Head of caudate nucleus (tissue), 42 donors: ENCODE results near the gene LPCAT2.

Source experiments
- DNase-seq, 42 donors: peaks; one replicate each; pipeline versions ENCODE4 v3.0.0 to v3.0.0-alpha.2; 2020 to 2021; ENCODE audit warnings: mixed read lengths in 7 of 42
- intact Hi-C: fragments of 100-400 bp; cut with DNase I; formaldehyde crosslinking; loops from one replicate; pipeline ENCODE4 v1.15.0; 2022

Gene LPCAT2

DNA sequence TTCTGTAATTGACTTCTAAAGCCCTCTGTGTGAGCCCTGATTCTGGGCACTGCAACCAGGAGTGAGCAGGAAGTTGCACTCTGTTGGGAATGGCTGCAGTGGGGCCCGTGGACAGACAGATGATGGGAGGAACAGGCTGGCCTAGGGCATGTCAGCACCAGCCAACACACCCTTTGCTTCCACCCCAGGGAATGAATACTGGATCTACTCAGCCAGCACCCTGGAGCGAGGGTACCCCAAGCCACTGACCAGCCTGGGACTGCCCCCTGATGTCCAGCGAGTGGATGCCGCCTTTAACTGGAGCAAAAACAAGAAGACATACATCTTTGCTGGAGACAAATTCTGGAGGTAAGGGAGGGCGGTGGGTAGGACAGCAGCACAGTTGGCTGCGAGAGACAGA, 10.8 kb upstream of the LPCAT2 start:
- intact Hi-C loops, result loop anchor here (10.0 kb wide), 1 partner anchor 207 kb away; no protein-coding TSS in a partner anchor
- peak in 2 of 42 donors; percentile 35 to 44 for DNase-seq

DNA sequence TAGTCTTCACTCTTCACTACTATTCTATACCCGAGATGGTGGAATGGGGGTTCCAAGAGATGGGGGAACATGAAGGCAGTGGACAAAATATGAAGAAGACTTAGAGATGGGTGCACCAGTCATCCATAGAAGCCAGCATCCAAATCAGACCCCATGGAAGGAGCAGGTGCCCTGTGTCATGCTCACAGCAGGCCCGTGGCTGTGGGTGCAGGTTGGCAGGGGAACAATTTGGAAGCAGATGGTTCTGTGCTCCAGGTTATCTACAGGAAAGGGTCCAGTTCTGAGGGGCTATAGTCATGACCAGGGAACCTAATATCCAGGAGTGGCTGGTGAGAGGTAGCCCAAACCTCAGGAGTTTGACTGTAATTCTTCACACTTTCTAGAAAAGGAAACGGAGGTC, 9.6 kb upstream of the LPCAT2 start:
- DNase-seq, result peak in 3 of 42 donors; percentile 6 to 22 (median 16)
- intact Hi-C loops, result loop anchor here (10.0 kb wide), 1 partner anchor 206 kb away; no protein-coding TSS in a partner anchor

DNA sequence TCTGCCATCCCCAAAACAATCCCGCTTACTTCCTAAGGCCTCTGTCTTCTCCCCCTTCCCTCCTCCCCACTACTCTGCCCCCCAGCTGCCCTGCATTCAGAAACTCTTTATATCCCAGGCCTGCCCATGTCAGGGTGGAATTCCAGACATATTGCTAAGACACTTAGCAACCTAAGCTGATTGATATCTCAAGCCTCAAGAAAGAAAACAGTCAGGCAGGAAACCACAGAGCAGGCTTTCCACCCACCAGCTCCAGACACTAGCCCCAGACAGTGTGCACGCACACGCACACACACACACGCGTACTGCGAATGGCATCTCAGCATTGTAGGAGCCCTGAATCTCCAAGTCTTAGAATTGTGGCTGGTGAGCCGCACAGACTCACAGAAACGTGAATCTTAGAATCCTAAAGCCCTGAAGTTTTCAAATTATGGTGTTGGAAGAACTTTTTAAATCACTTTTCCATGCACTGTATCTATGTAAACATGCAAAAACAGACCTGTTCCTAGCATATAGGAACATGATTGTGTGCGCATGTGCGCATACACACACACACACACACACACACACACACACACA, 8.8 kb upstream of the LPCAT2 start:
- peak in 11 of 42 donors; percentile 29 to 59 (median 44) for DNase-seq
- intact Hi-C loops, result loop anchor here (10.0 kb wide), 1 partner anchor 205 kb away; no protein-coding TSS in a partner anchor

DNA sequence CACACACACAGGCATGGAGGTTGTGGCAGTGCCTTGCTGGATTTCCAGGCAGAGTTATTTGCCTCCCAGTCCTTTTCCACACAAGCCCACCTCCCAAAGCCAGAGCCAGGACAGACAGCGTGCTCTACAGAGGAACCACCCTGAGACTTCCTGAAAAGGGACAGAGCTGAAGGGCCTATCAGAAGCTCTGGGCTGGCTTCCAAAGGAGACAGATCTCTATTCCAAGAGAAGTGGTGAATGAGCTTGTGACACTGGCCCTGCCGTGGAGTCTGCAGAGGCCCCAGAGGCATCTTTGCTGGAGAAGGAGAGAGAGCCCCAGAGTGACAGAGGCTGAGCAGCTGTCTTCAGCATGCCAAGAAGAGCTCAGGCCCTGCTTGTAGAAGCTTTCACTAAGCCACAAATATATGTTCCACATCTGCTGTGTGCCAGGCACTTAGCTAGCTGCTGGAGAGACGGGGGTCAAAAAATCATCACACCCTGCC, 8.3 kb upstream of the LPCAT2 start:
- intact Hi-C loops, result no loop called here
- DNase-seq, result peak in 39 of 42 donors; percentile 27 to 83 (median 64)

DNA sequence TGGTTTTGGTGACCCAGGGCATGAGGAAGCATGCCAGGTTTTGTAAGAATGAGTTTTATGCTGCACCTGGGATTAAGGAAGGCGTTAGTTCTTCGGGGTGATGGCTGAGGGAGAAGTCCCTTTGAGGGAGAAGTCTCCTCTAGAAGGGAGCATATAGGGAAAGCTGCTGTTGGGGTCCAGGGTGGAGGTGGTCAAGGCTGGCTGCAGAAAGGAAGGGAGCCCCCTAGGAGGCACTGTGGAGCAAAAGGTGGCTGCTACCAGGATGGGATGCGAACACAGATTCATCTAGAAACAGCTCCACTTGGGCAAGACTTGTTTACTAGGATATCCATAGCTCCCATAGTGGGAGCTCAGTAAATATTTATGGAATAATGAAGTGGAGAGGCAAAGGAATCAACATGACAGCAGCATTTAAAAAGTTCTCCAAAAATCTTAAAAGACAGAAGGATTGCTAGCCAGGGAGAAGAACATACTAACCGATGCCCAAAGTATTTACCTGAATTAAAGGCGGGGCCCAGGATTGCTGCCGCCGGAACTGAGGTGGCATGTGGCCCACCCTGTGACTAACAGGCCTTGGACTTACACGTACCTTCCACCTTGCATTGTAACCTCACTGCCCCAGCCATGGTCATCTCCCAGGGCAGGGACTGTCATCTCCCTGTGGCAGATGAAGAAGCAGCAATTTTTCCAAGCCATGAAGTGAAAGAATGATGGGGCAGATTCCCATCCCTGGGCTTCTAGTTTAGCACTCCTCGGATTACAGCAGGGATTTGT, 7.1 kb upstream of the LPCAT2 start:
- peak in 2 of 42 donors; percentile 34 to 40 for DNase-seq
- intact Hi-C loops, result no loop called here

DNA sequence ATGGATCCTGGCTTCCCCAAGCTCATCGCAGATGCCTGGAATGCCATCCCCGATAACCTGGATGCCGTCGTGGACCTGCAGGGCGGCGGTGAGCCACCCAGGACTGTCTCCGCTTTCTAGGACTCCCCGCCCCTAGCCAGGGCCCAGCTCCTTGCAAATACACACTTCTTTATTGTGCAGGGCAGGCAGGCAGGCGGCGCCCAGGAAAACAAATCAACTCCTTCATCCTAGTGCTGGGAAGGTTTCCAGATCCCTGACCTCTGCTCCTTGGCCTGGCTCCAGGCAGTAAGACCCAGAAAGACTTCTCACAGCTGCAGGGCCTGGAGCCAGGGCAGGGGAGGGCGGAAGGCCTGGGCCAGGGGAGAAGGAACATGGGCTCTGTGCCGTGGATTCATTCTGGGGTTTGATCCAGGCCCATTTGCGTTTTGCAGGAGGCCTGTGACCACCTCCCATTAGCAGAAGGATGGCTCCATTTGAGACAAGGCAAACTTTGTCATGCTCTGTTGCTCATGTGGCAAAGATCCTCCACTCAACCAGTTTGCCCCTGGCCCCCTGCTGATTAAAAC, 6.0 kb upstream of the LPCAT2 start:
- peak; percentile 84 to 98 (median 94) for DNase-seq

GRCh38 chr16:55503726-55504550, 4.9 kb upstream of the LPCAT2 start:
- DNase-seq, result peak in 1 of 42 donors; percentile 25

More for the DNA sequence above, 6.0 kb upstream of the LPCAT2 start:
- intact Hi-C loops, result no loop called here

GRCh38 chr16:55505333-55506015, 3.4 kb upstream of the LPCAT2 start:
- peak in 1 of 42 donors; percentile 30 for DNase-seq
- intact Hi-C loops, result no loop called here

More at GRCh38 chr16:55503726-55504550, 4.9 kb upstream of the LPCAT2 start:
- intact Hi-C loops, result no loop called here

DNA sequence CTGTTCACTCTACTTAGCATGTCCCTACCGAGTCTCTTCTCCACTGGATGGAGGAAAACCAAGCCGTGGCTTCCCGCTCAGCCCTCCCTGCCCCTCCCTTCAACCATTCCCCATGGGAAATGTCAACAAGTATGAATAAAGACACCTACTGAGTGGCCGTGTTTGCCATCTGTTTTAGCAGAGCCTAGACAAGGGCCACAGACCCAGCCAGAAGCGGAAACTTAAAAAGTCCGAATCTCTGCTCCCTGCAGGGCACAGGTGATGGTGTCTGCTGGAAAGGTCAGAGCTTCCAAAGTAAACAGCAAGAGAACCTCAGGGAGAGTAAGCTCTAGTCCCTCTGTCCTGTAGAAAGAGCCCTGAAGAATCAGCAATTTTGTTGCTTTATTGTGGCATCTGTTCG, 2.8 kb upstream of the LPCAT2 start:
- intact Hi-C loops, result no loop called here
- DNase-seq, result peak in 1 of 42 donors; percentile 29

DNA sequence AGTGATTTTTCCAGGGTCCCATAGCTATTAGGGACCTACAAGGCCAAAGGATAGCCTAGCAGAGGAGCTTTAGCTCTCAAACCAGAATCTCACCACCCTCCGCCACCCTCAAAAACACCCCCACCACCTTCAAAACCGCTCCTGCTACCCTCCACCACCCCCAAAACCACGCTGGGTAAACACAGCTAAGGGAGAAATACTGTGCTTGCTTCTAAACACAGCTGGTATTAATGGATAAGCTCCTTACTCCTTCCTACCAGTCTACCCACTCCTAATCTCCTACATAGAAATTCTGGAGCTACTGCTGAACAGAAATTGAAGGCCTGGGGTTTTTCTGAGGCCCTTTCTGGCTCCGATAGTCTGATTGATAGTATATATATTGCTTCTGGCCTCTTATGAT, 2.2 kb upstream of the LPCAT2 start:
- intact Hi-C loops, result no loop called here
- DNase-seq, result no peak

DNA sequence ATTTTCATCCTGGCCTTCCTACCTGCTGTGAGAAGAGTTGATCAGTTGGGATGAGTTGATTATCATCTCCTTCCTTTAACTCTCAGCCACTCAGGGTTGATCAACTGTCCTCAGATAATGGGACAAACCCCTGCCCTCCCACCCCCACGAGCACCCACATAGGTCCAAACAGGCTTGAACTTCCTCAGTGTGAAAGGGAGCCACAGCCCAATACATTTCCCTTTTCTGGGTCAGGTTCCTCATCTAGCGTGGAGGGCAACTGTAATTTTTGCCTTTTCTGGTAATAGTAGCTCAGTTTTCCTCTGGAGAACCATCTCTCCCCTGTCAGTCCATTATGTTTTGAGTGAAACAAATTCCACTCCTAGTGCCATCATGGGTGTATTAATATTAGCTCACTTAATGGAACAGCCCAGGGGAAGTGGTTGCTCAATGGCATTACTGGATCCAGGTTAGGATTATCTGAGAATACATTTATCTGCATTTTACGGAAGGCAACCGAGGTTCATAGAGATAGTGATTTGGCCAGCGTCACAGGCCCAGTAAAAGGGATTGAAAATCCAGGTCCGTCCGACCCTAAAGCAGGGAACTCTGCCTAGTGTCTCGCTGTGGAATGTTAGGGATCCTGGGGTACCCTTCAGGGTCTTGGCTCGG, 476 bp upstream of the LPCAT2 start:
- intact Hi-C loops, result no loop called here
- no peak for DNase-seq

- intact Hi-C loops, result no loop called here
- no peak for DNase-seq
Observed at GRCh38 chr16:55510185-55510805, 1.4 kb downstream of the LPCAT2 start.

DNA sequence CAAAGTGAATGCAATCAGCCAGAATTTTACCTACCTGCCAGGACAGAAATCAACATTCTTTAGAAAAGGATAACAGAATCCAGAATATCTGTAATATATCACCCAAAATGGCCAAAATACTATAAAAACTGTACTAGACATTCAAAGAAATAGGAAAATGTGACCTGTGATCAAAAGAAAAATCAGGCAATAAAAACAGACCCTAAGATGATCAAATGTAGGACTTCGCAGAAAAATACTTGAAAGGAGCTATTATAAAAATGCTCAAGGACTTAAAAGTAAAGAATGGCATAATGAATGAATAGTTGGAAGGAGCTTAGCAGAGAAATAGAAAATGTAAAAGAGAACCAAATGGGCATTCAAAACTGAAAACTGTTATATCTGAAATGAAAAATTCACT, 4.1 kb downstream of the LPCAT2 start:
- DNase-seq, result no peak
- intact Hi-C loops, result no loop called here

DNA sequence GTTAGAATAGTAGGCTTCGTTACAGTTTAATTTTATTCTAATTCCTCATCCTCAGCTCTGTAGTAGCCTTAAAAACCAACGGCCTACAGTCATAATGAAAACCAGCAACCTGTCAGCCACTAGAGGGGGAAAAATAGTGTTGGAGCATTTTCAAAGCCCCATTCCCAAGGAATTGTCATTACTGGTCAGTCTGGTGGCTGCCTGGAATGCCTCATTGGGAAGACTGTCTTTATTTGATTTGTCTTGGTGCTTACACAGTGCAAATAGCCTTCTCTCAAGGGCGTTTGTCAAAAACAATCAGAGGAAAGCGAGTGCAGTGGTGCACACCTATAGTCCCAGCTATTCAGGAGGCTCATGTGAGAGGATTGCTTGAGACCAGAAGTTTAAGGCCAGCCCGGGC, 4.7 kb downstream of the LPCAT2 start:
- no peak for DNase-seq
- intact Hi-C loops, result no loop called here

GRCh38 chr16:55515111-55515510, 6.2 kb downstream of the LPCAT2 start:
- intact Hi-C loops, result no loop called here
- DNase-seq, result no peak

GRCh38 chr16:55521792-55522191, 12.9 kb downstream of the LPCAT2 start:
- intact Hi-C loops, result no loop called here
- no peak for DNase-seq

- no peak for DNase-seq
- intact Hi-C loops, result no loop called here
Observed at GRCh38 chr16:55526441-55526840, 17.6 kb downstream of the LPCAT2 start.

GRCh38 chr16:55527885-55528284, 19.0 kb downstream of the LPCAT2 start:
- intact Hi-C loops, result no loop called here
- DNase-seq, result no peak
